Neutrophil (primary cell): ENCODE data around the gene PIAS1.

Experiments used
- H3K27ac ChIP-seq: fragments of 200-600 bp; sonication (generic); 2 replicates; pipeline ENCODE4 v1.5.1; 2016; ENCODE audit warnings: mild to moderate bottlenecking, moderate library complexity
- H3K27me3 ChIP-seq: fragments of 200-600 bp; sonication (generic); 2 replicates; pipeline ENCODE4 v1.6.0; 2016; ENCODE audit warnings: mild to moderate bottlenecking
- H3K36me3 ChIP-seq: fragments of 200-600 bp; sonication (generic); 2 replicates; pipeline ENCODE4 v1.5.1; 2017
- H3K4me1 ChIP-seq, 2 experiments: fragments of 200-600 bp in 1 of 2; sonication (generic) in 1 of 2; 1 replicate in 1 of 2; 2 replicates in 1 of 2; pipeline versions ENCODE4 v1.5.1 to v1.6.1; 2013 to 2016; ENCODE audit warnings: low read depth in 1 of 2, low read length in 1 of 2, mild to moderate bottlenecking in 1 of 2, moderate library complexity in 1 of 2; ENCODE audit not compliant: control insufficient read depth in 1 of 2, insufficient read depth in 1 of 2
- H3K4me3 ChIP-seq, 2 experiments: fragments of 200-600 bp in 1 of 2; sonication (generic) in 1 of 2; 1 replicate in 1 of 2; 2 replicates in 1 of 2; pipeline ENCODE4 v1.5.1; 2013 to 2016; ENCODE audit warnings: low read depth in 1 of 2, low read length in 1 of 2, mild to moderate bottlenecking in 1 of 2, moderate library complexity in 1 of 2
- H3K9me3 ChIP-seq: fragments of 200-600 bp; sonication (generic); 2 replicates; pipeline ENCODE4 v1.5.1; 2016
- TF ChIP-seq, protein P1 (sequence below): fragments of 200-600 bp; sonication (generic); IDR thresholded peaks from 2 replicates; pipeline ENCODE4 v1.5.1; 2016; ENCODE audit warnings: antibody characterized with exemption

Gene PIAS1

DNA sequence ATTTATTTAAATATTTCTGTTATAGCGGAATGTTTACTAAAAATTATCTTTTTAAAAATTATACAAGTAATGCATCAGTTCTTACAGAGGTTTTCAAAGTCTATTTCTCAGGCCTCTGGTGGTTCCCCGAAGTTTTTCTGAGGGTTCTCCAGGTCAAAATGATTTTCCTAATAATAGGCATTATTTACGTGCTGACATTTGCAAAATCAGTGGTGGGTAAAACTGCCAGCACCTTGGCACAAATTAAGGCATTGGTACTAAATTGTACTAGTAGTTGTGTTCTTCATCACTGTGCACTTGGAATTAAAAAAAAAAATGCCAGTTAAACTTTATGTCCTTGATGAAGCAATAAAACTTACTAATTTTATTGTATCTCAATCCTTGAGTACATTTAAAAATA, 9.5 kb downstream of the PIAS1 start:
- peaks cover 20% of the 10 kb centered on the region for H3K36me3 ChIP-seq
- no peak overlapping the region for H3K4me3 ChIP-seq
- no peaks in the 10 kb centered on the region for H3K27me3 ChIP-seq
- H3K27ac ChIP-seq: no peak overlapping the region
- H3K9me3 ChIP-seq: no peaks in the 10 kb centered on the region
- TF ChIP-seq, protein P1, sequence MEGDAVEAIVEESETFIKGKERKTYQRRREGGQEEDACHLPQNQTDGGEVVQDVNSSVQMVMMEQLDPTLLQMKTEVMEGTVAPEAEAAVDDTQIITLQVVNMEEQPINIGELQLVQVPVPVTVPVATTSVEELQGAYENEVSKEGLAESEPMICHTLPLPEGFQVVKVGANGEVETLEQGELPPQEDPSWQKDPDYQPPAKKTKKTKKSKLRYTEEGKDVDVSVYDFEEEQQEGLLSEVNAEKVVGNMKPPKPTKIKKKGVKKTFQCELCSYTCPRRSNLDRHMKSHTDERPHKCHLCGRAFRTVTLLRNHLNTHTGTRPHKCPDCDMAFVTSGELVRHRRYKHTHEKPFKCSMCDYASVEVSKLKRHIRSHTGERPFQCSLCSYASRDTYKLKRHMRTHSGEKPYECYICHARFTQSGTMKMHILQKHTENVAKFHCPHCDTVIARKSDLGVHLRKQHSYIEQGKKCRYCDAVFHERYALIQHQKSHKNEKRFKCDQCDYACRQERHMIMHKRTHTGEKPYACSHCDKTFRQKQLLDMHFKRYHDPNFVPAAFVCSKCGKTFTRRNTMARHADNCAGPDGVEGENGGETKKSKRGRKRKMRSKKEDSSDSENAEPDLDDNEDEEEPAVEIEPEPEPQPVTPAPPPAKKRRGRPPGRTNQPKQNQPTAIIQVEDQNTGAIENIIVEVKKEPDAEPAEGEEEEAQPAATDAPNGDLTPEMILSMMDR: no peak
- peaks cover 26 to 48% of the 10 kb centered on the region in 2 experiments for H3K4me1 ChIP-seq

DNA sequence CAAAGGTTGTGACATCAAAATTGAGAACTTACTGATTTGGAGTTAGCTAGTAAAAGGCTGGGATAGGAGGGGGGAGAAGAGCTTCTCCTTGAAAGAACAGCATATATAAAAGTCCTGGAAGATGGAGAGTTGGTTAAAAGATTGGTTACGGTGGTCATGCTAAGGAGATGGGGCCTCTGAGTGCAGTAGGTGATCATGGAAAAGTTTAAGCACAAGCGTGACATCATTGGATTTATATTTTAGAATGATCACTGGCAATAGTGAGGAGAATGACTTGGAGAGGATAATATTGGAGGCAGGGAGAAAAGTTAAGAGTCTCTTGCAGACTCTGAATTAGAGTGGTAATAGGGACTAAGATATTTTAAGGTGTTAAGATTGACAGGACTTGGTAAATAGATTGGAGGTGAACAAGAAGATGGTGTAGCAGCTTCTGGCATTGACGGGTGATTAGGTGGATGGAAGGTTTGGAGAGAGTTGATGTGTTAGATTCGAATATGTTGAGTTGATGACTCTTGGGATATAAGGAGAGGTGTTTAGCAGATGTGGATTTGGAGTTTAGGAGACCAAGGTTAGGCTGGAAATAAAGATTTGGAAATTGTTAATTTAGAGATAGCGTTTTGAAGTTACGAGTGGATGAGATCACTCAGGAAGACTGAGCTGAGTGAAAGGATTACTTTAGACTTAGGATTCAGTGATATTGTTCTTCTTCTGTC, 19.6 kb downstream of the PIAS1 start:
- TF ChIP-seq, protein P1: no peak
- H3K9me3 ChIP-seq: no peaks in the 10 kb centered on the region
- H3K36me3 ChIP-seq: no peaks in the 10 kb centered on the region
- no peak overlapping the region for H3K4me3 ChIP-seq
- no peak overlapping the region for H3K27ac ChIP-seq
- no peaks in the 10 kb centered on the region for H3K27me3 ChIP-seq
- peaks cover 0 to 14% of the 10 kb centered on the region in 2 experiments for H3K4me1 ChIP-seq

DNA sequence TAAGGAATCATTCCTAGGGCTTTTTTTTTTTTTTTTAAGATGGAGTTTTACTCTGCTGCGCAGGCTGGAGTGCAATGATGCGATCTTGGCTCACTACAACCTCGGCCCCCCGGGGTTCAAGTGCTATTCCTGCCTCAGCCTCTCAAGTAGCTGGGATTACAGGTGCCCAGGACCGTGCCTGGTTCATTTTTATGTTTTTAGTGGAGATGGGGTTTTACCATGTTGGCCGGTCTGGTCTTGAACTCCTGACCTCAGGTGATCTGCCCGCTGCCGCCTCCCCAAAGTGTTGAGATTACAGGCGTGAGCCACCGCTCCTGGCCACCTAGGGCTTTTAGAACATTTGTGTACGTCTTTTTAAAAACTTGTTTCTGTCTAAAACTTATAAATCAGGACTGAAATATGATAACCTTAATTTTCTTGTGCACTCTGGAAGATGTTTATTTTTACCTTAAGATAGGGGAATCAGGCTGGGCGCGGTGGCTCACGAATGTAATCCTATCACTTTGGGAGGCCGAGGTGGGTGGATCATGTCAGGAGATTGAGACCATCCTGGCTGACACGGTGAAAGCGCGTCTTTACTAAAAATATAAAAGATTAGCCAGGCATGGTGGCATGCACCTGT, 21.8 kb downstream of the PIAS1 start:
- no peaks in the 10 kb centered on the region for H3K36me3 ChIP-seq
- H3K27ac ChIP-seq: no peak overlapping the region
- H3K27me3 ChIP-seq: no peaks in the 10 kb centered on the region
- H3K4me1 ChIP-seq: peaks cover 10 to 19% of the 10 kb centered on the region in 2 experiments
- no peak overlapping the region for H3K4me3 ChIP-seq
- H3K9me3 ChIP-seq: no peaks in the 10 kb centered on the region
- TF ChIP-seq, protein P1: no peak

DNA sequence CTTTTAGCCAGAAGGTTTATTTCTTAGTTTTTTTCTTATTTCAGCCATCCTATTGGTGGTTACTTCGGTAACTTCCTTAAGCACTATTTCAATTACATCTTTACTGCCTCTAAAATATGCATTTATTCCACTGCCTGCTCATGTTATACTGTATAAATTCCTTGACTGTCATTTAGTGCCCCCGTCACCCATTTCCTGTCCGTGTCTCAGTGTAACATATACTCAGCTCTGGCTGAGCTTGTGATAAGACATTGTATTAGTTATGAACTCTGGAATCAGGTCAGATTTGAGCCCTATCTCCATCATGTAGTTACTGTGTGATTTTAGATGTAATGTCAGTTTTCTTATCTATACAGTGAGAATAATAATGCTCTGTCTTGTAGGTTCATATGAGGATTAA, 24.2 kb downstream of the PIAS1 start:
- peaks cover 24 to 38% of the 10 kb centered on the region in 2 experiments for H3K4me1 ChIP-seq
- no peak overlapping the region for H3K4me3 ChIP-seq
- no peaks in the 10 kb centered on the region for H3K9me3 ChIP-seq
- TF ChIP-seq, protein P1: no peak
- H3K27ac ChIP-seq: peak overlapping the region; percentile 32
- no peaks in the 10 kb centered on the region for H3K27me3 ChIP-seq
- no peaks in the 10 kb centered on the region for H3K36me3 ChIP-seq

DNA sequence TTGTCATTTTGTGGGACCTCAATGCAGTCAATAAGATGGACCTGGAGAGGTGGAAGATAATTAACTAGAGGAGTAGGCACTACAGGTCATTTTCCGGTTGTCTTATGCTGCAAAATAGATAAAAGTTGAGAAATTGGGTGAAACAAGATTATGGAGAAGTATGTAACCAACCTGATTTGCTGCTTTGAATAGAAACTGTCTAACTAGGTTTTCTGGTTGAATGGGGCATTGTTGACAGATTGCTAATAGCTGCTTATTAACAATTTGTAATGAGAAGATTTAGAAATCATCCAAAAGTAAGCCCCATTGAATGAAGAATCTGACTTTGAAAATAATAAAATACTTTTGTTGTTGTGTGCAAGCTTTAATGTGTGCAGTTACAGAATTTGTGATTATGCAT, 26.2 kb downstream of the PIAS1 start:
- Histone ChIP-seq H3K4me3 (no peak overlapping the region), H3K27ac (peak overlapping the region; percentile 47), H3K27me3 (no peaks in the 10 kb centered on the region), H3K4me1 (peaks cover 28 to 50% of the 10 kb centered on the region in 2 experiments), H3K36me3 (no peaks in the 10 kb centered on the region), H3K9me3 (no peaks in the 10 kb centered on the region)
- TF ChIP-seq, protein P1: no peak
